Dermis microvascular lymphatic vessel endothelial cell (primary cell): ENCODE results near the gene TASP1. TPM values are rescaled to one million over a fixed set of nuclear protein-coding genes. Genes with fewer than 3 reads are reported as not detected.
"Not testable (repeated sequence)": the region's sequence is repeated elsewhere in the genome, so short reads cannot be mapped to it uniquely, and the experiment has no call there.

Experiments used
- DNase-seq, 2 donors: peaks; one replicate each; pipeline versions ENCODE4 v3.0.0 to v3.0.0-alpha.2; 2010; ENCODE audit warnings: low read depth in 2 of 2
- total RNA-seq: library from RNA; depleted of rRNA; stranded (reverse); fragments of >200 nt; gene quantifications from 2 replicates; pipeline ENCODE4 v1.2.1, GENCODE V29; 2014

TASP1 gene
- total RNA-seq, 1 donor from 2014 or later, result 6.3 TPM

GRCh38 chr20:13648291-13649228, 9.8 kb upstream of the TASP1 start:
- DNase-seq, result no peak

- DNase-seq, result no peak
Measured at GRCh38 chr20:13644010-13644409, 5.3 kb upstream of the TASP1 start.

GRCh38 chr20:13639150-13639497, 392 bp upstream of the TASP1 start:
- DNase-seq, result no peak

- DNase-seq, result no peak
Measured at GRCh38 chr20:13638162-13638495, 603 bp downstream of the TASP1 start.

- DNase-seq, result no peak
Measured at GRCh38 chr20:13632431-13632830, 6.3 kb downstream of the TASP1 start.

- DNase-seq, result not testable (repeated sequence)
Measured at GRCh38 chr20:13627525-13627924, 11.2 kb downstream of the TASP1 start.

- DNase-seq, result no peak
Measured at GRCh38 chr20:13626724-13627123, 12.0 kb downstream of the TASP1 start.

GRCh38 chr20:13625304-13625979, 13.3 kb downstream of the TASP1 start:
- DNase-seq, result no peak

- DNase-seq, result not testable (repeated sequence)
Measured at GRCh38 chr20:13619415-13619814, 19.3 kb downstream of the TASP1 start.

GRCh38 chr20:13618456-13618855, 20.3 kb downstream of the TASP1 start:
- not testable (repeated sequence) for DNase-seq

- DNase-seq, result not testable (repeated sequence)
Measured at GRCh38 chr20:13617585-13617984, 21.1 kb downstream of the TASP1 start.

- not testable (repeated sequence) for DNase-seq
Measured at GRCh38 chr20:13616713-13617112, 22.0 kb downstream of the TASP1 start.

GRCh38 chr20:13613917-13614316, 24.8 kb downstream of the TASP1 start:
- DNase-seq, result no peak

- DNase-seq, result no peak
Measured at GRCh38 chr20:13611611-13612125, 27.1 kb downstream of the TASP1 start.

- no peak for DNase-seq
Measured at GRCh38 chr20:13610184-13610583, 28.5 kb downstream of the TASP1 start.

GRCh38 chr20:13608066-13608465, 30.7 kb downstream of the TASP1 start:
- DNase-seq, result no peak

- not testable (repeated sequence) for DNase-seq
Measured at GRCh38 chr20:13593423-13593822, 45.3 kb downstream of the TASP1 start.

GRCh38 chr20:13588049-13588448, 50.7 kb downstream of the TASP1 start:
- DNase-seq, result no peak

- DNase-seq, result no peak
Measured at GRCh38 chr20:13587370-13587769, 51.4 kb downstream of the TASP1 start.

- DNase-seq, result no peak
Measured at GRCh38 chr20:13586133-13586532, 52.6 kb downstream of the TASP1 start.

GRCh38 chr20:13581451-13581850, 57.3 kb downstream of the TASP1 start:
- peak in 1 of 2 donors; percentile 5 for DNase-seq

- DNase-seq, result no peak
Measured at GRCh38 chr20:13580707-13581106, 58.0 kb downstream of the TASP1 start.

- DNase-seq, result no peak
Measured at GRCh38 chr20:13574071-13574470, 64.7 kb downstream of the TASP1 start.
